NCI-H2196 (cell line): ENCODE measurements around the gene MAGT1.
"Not testable (repeated sequence)": the region's sequence is repeated elsewhere in the genome, so short reads cannot be mapped to it uniquely, and the experiment has no call there.

Experiments used
- DNase-seq: peaks from one replicate; lab custom pipeline; 2025; ENCODE audit not compliant: unreplicated experiment; lab: John Stamatoyannopoulos, UW

MAGT1 gene

GRCh38 chrX:77875372-77875771, 19.9 kb downstream of the MAGT1 start:
- DNase-seq, result no peak

- DNase-seq, result not testable (repeated sequence)
Measured at GRCh38 chrX:77831544-77831943, 63.7 kb downstream of the MAGT1 start.

- DNase-seq, result not testable (repeated sequence)
Measured at GRCh38 chrX:77821989-77822388, 73.2 kb downstream of the MAGT1 start.

GRCh38 chrX:77820091-77820727, 75.0 kb downstream of the MAGT1 start:
- no peak for DNase-seq

GRCh38 chrX:77814210-77814609, 81.0 kb downstream of the MAGT1 start:
- DNase-seq, result no peak

- no peak for DNase-seq
Measured at GRCh38 chrX:77802201-77802600, 93.0 kb downstream of the MAGT1 start.

- no peak for DNase-seq
Measured at GRCh38 chrX:77795124-77795523, 100.1 kb downstream of the MAGT1 start.

- no peak for DNase-seq
Measured at GRCh38 chrX:77793946-77794345, 101.3 kb downstream of the MAGT1 start.

GRCh38 chrX:77788050-77788449, 107.2 kb downstream of the MAGT1 start:
- no peak for DNase-seq

GRCh38 chrX:77786365-77786680, 108.9 kb downstream of the MAGT1 start:
- no peak for DNase-seq

GRCh38 chrX:77785486-77786364, 109.5 kb downstream of the MAGT1 start, which contains the start of gene ATRX:
TSS of gene ATRX (minus strand) at chrX:77786216. CDS start at chrX:77786001, 215 bp downstream.
- DNase-seq, result peak; percentile 67

- no peak for DNase-seq
Measured at GRCh38 chrX:77779695-77780094, 115.5 kb downstream of the MAGT1 start.

- no peak for DNase-seq
Measured at GRCh38 chrX:77776659-77777058, 118.6 kb downstream of the MAGT1 start.
